Measurements from ENCODE around the gene TMEFF1.
"Not testable (repeated sequence)": the region's sequence is repeated elsewhere in the genome, so short reads cannot be mapped to it uniquely, and the experiment has no call there.

DNA sequence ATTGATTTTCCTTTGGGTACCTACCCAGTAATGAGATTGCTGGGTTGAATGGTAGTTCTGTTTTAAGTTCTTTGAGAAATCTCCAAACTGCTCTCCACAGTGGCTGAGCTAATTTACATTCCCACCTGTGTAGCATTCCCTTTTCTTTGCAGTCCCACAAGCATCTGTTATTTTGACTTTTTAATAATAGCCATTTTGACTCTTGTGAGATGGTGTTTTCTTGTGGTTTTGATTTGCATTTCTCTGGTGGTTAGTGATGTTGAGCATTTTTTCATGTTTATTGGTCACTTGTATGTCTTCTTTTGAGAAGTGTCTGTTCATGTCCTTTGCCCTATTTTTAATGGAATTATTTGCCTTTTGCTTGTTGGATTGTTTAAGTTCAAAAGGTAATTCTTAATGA is 34.4 kb downstream of the TMEFF1 start:
- TF ChIP-seq, protein P1, sequence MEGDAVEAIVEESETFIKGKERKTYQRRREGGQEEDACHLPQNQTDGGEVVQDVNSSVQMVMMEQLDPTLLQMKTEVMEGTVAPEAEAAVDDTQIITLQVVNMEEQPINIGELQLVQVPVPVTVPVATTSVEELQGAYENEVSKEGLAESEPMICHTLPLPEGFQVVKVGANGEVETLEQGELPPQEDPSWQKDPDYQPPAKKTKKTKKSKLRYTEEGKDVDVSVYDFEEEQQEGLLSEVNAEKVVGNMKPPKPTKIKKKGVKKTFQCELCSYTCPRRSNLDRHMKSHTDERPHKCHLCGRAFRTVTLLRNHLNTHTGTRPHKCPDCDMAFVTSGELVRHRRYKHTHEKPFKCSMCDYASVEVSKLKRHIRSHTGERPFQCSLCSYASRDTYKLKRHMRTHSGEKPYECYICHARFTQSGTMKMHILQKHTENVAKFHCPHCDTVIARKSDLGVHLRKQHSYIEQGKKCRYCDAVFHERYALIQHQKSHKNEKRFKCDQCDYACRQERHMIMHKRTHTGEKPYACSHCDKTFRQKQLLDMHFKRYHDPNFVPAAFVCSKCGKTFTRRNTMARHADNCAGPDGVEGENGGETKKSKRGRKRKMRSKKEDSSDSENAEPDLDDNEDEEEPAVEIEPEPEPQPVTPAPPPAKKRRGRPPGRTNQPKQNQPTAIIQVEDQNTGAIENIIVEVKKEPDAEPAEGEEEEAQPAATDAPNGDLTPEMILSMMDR (IDR thresholded peaks at IDR 0.05): not testable (repeated sequence)
- not testable (repeated sequence) for TF ChIP-seq POLR2A, POLR2AphosphoS5, EP300 (IDR thresholded peaks at IDR 0.05)

Data from gastroesophageal sphincter (tissue), 3 donors.